Loucy (cell line): ENCODE measurements around the gene AMBRA1.

ENCODE experiments used
- H2AFZ ChIP-seq: fragments of 200-600 bp; sonication (generic); 2 replicates; pipeline ENCODE4 v1.6.0; 2016; ENCODE audit warnings: antibody characterized with exemption, mild to moderate bottlenecking, low read length, moderate library complexity
- H3F3A ChIP-seq: fragments of 200-600 bp; 2 replicates; pipeline ENCODE4 v1.6.0; 2016; ENCODE audit warnings: antibody characterized with exemption, low read depth, mild to moderate bottlenecking
- H3K27me3 ChIP-seq: fragments of 200-600 bp; sonication (generic); 2 replicates; pipeline ENCODE4 v1.6.1; 2014; ENCODE audit warnings: low read length, mild to moderate bottlenecking; ENCODE audit not compliant: insufficient read depth, poor library complexity, severe bottlenecking
- H3K36me3 ChIP-seq: fragments of 200-600 bp; sonication (generic); 2 replicates; pipeline ENCODE4 v1.6.1; 2016; ENCODE audit warnings: low read length; ENCODE audit not compliant: insufficient read depth
- H3K4me1 ChIP-seq: fragments of 200-600 bp; sonication (generic); 2 replicates; pipeline ENCODE4 v1.5.1; 2014; ENCODE audit warnings: low read length, mild to moderate bottlenecking; ENCODE audit not compliant: insufficient read depth, poor library complexity, severe bottlenecking
- H3K4me2 ChIP-seq: fragments of 200-600 bp; sonication (generic); 2 replicates; pipeline ENCODE4 v1.6.0; 2014; ENCODE audit warnings: antibody characterized with exemption, low read length, low read depth, mild to moderate bottlenecking; ENCODE audit not compliant: poor library complexity, severe bottlenecking
- H3K4me3 ChIP-seq: fragments of 200-600 bp; sonication (generic); 2 replicates; pipeline ENCODE4 v1.5.1; 2014; ENCODE audit warnings: low read length, mild to moderate bottlenecking, mixed read lengths; ENCODE audit not compliant: poor library complexity, severe bottlenecking
- H3K79me2 ChIP-seq: fragments of 200-600 bp; sonication (generic); 2 replicates; pipeline ENCODE4 v1.6.1; 2014; ENCODE audit warnings: low read length; ENCODE audit not compliant: insufficient read depth
- H3K9ac ChIP-seq: fragments of 200-600 bp; sonication (generic); 2 replicates; pipeline ENCODE4 v1.6.0; 2014; ENCODE audit warnings: mild to moderate bottlenecking, low read depth, low read length, moderate library complexity; ENCODE audit not compliant: poor library complexity, severe bottlenecking
- H3K9me2 ChIP-seq: fragments of 200-600 bp; sonication (generic); replicated peaks from 2 replicates; pipeline ENCODE4 v1.6.1; 2016; ENCODE audit warnings: low read depth, low read length, mixed read lengths
- H3K9me3 ChIP-seq: fragments of 200-600 bp; sonication (generic); 2 replicates; pipeline ENCODE4 v1.6.1; 2014; ENCODE audit warnings: mild to moderate bottlenecking, antibody characterized with exemption, low read length, low read depth; ENCODE audit not compliant: insufficient read depth
- H4K20me1 ChIP-seq: fragments of 200-600 bp; sonication (generic); 2 replicates; pipeline ENCODE4 v1.6.0; 2014; ENCODE audit warnings: antibody characterized with exemption, low read length, mild to moderate bottlenecking; ENCODE audit not compliant: insufficient read depth, poor library complexity, severe bottlenecking
- CTCF ChIP-seq: fragments of 200-600 bp; sonication (generic); conservative IDR thresholded peaks from 2 replicates; pipeline ENCODE4 v1.5.1; 2014; ENCODE audit warnings: mild to moderate bottlenecking, antibody characterized with exemption, low read length
- EZH2phosphoT487 ChIP-seq: fragments of 200-600 bp; IDR thresholded peaks from 2 replicates; pipeline ENCODE4 v1.6.1; 2018; ENCODE audit warnings: antibody characterized with exemption, mild to moderate bottlenecking, moderate library complexity, borderline replicate concordance

Gene AMBRA1

GRCh38 chr11:46351606-46352005 lies 242.2 kb downstream of the AMBRA1 start:
- TF ChIP-seq CTCF (no peak), EZH2phosphoT487 (no peak)
- H3K4me3 ChIP-seq, result peak overlapping the region; percentile 64
- H3K9me2 ChIP-seq, result no peaks in the 10 kb centered on the region
- H3K36me3 ChIP-seq, result peaks cover 14% of the 10 kb centered on the region; the same call in 1 of the 2 replicates
- H3K9me3 ChIP-seq, result no peaks in the 10 kb centered on the region
- peaks cover 69% of the 10 kb centered on the region for H4K20me1 ChIP-seq
- no peaks in the 10 kb centered on the region for H3K27me3 ChIP-seq
- H3K4me2 ChIP-seq, result peak overlapping the region; percentile 100
- peaks cover 95% of the 10 kb centered on the region for H3K79me2 ChIP-seq
- H3K9ac ChIP-seq, result peak overlapping the region; percentile 56
- peaks cover 5% of the 10 kb centered on the region; the same call in 1 of the 2 replicates for H3F3A ChIP-seq
- H2AFZ ChIP-seq, result no peak overlapping the region
- peaks cover 64% of the 10 kb centered on the region for H3K4me1 ChIP-seq

GRCh38 chr11:46351148-46351547 lies 242.7 kb downstream of the AMBRA1 start:
- Histone ChIP-seq H3K4me3 (peak overlapping the region; percentile 64), H3K36me3 (peaks cover 10% of the 10 kb centered on the region; the same call in 1 of the 2 replicates), H3K4me2 (peak overlapping the region; percentile 100), H3K9ac (peak overlapping the region; percentile 56), H3K79me2 (peaks cover 95% of the 10 kb centered on the region), H3K9me3 (no peaks in the 10 kb centered on the region), H3K9me2 (no peaks in the 10 kb centered on the region), H4K20me1 (peaks cover 64% of the 10 kb centered on the region), H2AFZ (no peak overlapping the region), H3K27me3 (no peaks in the 10 kb centered on the region), H3F3A (peaks cover 5% of the 10 kb centered on the region), H3K4me1 (peaks cover 64% of the 10 kb centered on the region)
- no peak for TF ChIP-seq CTCF
- TF ChIP-seq EZH2phosphoT487, result no peak

- Histone ChIP-seq H3K4me1 (peaks cover 68% of the 10 kb centered on the region), H3K4me2 (peak overlapping the region; percentile 100)
Measured at GRCh38 chr11:46350695-46351094, 243.1 kb downstream of the AMBRA1 start.

More at GRCh38 chr11:46350695-46351094, 243.1 kb downstream of the AMBRA1 start:
- TF ChIP-seq CTCF, result no peak
- Histone ChIP-seq H3K9me2 (no peaks in the 10 kb centered on the region), H2AFZ (no peak overlapping the region), H4K20me1 (peaks cover 63% of the 10 kb centered on the region), H3K9ac (peak overlapping the region; percentile 56), H3K4me3 (peak overlapping the region; percentile 64), H3K79me2 (peaks cover 94% of the 10 kb centered on the region), H3K9me3 (no peaks in the 10 kb centered on the region), H3K36me3 (peaks cover 9% of the 10 kb centered on the region; the same call in 1 of the 2 replicates), H3F3A (peaks cover 5% of the 10 kb centered on the region), H3K27me3 (no peaks in the 10 kb centered on the region)
